Inflammatory macrophage treated with lipopolysaccharide for 1 hour (primary cell): ENCODE results near the gene SMOC1.
"Not testable (repeated sequence)": the region's sequence is repeated elsewhere in the genome, so short reads cannot be mapped to it uniquely, and the experiment has no call there.

Experiments used
- DNase-seq, 2 donors: peaks; one replicate each; pipeline ENCODE4 v3.0.0-alpha.2; 2020 to 2022

SMOC1 gene

GRCh38 chr14:69903046-69903445, 23.8 kb downstream of the SMOC1 start:
- not testable (repeated sequence) for DNase-seq

DNA sequence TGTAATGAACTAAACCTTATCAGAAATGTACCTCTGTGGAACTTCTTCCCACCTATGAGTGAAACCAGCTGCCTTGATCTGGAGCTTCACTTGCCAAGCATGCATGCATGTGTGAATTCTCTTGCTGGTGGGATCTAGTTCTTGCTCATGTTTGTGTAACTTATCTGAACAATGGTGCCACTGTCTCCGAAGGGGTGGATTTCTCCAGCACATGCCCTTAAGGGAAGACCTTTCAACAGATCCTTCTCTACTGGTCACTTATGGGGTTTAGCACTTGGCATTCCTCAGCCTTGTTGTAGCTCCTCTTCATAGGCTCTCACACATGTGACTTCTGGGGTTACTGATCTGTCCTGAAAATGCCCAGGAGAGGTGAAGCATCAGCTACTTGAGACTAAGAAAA, 25.0 kb downstream of the SMOC1 start:
- no peak for DNase-seq

DNA sequence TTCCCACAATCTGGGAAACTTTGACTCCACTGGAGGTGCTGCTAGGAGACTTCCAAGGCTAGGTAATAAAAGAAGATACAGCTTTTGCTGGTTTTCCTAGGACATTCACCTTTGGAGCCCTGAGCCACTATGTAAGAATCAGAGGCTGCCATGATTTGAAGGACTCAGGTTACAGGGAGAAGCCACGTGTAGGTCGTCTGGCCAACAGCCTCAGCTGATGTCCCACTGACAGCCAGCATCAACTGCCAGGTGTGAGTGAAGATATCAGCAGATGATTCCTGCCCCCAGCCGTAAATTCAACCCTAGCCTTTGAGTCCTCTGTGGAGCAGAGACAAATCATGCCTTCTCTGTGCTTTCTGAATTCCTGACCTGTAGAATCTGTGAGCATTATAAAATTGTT, 27.0 kb downstream of the SMOC1 start:
- DNase-seq: no peak

- DNase-seq: no peak
Observed at GRCh38 chr14:69909826-69910550, 30.8 kb downstream of the SMOC1 start.

DNA sequence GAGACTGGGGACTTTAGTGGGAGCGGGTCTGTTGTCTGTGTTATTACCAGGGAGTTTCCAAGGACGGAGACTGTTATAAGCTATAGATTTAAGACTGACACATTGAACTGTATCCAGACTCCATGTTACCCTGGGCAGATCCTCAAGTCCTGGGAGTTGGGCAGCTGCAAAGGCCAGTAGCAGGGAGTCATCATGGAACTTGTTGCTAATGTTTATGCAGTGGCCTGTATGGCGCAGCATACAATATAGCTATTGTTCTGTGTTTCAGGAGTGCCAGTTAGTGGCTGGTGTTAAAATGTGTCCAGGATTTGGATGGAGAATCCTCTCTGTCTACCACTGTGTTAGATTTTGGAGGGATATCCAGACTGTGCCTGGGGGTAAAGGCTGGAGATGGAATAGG, 31.7 kb downstream of the SMOC1 start:
- DNase-seq: no peak

GRCh38 chr14:69913686-69914085, 34.5 kb downstream of the SMOC1 start:
- DNase-seq: no peak

DNA sequence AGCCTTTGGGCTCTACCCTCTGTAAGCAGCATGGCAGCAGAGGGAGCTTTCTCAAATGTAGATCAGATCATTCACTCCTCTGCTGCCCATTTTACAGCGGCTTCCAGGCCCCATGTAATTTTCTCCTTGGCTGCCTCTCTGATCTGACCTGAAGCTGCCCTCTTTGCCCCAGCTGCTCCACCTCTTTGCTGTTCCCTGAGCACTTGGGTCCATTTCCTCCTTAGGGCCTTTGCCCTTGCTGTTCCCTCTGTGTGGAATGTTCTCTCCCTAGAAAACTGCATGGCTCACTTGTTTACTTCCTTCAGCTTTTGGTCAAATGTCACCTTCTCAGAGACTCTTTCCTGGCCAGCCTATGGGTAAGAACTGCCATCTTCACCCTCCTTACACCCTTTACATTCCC, 37.2 kb downstream of the SMOC1 start:
- no peak for DNase-seq

DNA sequence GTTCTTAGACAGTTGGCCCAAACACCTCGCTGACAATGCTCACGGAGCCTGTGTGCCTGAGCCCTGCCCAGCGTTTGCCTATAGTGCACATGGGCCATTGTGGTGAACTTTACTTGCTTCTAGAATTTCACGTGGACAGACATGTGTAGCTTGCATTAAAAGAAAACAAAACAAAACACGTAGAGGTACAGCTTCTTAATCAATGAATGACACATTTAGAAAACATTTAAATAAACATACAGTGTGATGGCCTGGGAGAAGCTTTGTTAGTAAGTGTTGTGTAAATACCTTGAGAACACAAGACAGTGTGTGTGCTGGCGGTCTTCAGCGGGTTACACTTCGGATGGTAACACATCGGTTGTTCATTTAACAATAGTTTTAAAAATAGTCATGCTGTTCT, 38.1 kb downstream of the SMOC1 start:
- no peak for DNase-seq

DNA sequence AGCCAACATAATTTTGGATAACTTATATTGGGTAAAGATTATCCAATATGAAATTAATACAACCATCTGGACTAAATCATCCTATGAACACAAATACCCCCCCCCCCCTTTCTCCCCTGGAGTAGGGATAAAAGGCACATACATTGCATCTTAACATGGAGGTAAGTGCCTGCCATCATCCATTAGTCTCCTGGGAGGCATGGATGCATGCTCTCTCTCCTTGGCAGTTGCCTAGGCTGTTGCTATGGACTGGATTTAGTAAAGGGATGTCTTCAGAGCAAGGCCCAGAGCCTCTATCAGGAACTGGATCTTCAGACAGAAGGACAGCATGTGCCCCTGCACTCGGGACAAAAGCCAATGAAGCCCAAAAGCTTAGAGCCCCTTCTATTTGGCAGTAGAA, 40.6 kb downstream of the SMOC1 start:
- no peak for DNase-seq

- DNase-seq: no peak
Observed at GRCh38 chr14:69921052-69921451, 41.8 kb downstream of the SMOC1 start.

GRCh38 chr14:69922198-69922597, 43.0 kb downstream of the SMOC1 start:
- DNase-seq: no peak

DNA sequence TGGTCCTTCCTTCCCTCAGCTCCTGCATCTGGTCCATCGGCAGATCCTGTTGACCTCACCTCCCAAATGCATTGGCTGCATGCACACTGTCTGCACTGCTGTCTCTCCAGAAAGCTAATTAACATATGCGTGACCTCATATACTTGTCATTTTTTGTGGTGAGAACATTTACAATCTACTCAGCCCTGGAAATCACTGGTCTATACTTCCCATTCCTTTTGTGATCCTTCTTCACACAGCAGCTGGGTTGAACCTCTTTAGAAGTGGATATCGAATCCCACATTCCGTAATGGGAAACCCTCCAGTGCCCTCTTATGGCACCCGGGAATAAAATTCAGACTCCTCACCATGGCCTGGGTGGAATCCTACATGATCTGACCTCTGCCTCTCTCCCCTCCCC, 45.0 kb downstream of the SMOC1 start:
- DNase-seq: no peak

GRCh38 chr14:69928111-69928523, 48.9 kb downstream of the SMOC1 start:
- DNase-seq: no peak

- no peak for DNase-seq
Observed at GRCh38 chr14:69930780-69931379, 51.7 kb downstream of the SMOC1 start.

- no peak for DNase-seq
Observed at GRCh38 chr14:69931960-69932359, 52.7 kb downstream of the SMOC1 start.

DNA sequence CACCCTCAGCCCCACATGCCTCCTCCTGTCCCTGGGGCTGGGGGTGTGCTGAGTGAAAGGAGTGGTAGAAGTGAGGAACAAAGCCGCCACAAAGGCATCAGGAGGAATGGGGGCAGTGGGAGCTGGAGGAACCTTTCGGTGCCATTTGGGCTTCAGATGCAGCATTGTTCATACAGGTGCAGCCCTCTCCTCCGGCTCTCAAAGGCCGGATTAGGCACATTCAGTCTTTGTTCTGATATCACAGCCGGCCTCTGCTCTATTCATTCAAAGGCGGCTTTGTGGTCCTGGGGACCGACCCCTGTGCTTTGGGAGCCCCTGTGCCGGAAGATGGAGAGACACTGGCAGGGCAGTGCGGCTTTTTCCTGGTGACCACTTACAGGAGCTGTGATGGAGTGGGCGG, 53.2 kb downstream of the SMOC1 start:
- DNase-seq: no peak

DNA sequence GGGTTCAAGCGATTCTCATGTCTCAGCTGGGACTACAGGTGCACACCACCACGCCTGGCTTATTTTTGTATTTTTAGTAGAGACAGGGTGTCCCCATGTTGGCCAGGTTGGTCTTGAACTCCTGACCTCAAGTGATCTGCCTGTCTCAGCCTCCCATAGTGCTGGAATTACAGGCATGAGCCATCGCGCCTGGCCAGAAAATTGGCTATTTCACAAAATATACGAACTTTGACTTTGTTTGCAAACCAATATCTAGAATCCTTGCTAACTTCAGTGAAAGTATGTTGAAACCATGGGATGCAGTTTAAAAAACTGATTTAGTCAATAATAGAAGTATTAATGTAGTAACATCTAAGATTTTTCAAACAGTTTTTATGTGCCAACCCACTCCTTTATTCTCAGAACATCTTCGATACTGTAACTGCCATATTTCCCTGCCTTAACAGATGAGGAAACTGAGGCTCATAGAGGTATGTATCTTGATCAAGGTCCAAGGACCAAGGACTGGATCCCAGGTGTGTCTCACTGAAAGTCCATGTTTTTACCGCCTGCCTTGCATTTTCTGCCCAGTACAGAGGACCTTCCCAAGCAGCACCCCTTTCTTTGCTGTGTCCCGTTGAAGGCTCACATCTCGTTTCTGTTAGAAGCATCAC, 54.5 kb downstream of the SMOC1 start:
- no peak for DNase-seq

GRCh38 chr14:69937367-69938081, 58.3 kb downstream of the SMOC1 start:
- DNase-seq: no peak

DNA sequence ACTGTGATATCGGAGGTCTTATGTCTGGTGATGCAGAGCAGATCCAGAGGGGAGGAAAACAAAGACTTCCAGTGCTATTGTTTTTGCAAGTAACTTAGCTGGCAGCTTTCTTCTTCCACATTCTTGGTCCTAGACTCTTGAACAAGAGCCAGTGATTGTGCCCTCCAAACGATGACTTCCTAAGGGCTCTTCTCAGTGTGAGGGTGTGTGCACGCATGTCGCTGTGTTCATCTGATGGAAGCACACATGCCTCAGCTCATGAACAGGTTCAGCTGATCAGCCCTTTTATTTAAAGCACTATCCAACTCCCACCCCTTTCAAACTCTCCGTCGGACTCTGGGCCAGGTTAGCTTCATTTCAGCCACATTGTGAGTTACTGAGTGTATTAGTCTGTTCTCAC, 59.5 kb downstream of the SMOC1 start:
- no peak for DNase-seq

- DNase-seq: no peak
Observed at GRCh38 chr14:69941768-69942742, 62.8 kb downstream of the SMOC1 start.

GRCh38 chr14:69943084-69943780, 64.0 kb downstream of the SMOC1 start:
- DNase-seq: no peak

DNA sequence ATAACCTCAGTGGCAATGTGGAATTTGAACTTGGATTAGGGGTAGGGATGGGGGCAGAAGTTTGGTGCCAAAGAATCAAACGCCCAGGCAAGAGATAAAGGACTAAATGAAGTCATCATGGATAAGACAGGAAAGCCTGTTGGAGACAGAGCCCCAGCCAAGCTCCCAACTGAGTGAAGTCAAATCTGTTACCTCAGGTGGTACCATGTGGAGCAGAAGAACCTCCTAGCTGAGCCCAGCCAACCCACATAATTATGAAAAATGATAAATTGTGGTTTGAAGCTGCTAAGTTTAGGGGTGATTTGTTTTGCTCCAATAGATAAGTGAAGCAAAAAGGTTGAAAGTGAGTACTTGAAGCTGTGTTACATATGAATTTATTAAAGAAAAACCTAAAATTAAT, 66.1 kb downstream of the SMOC1 start:
- DNase-seq: no peak
